OCI-LY3 (cell line): ENCODE results near the gene SFT2D2.

Source experiments
- H2AFZ ChIP-seq: fragments of 200-600, 300-600 bp; shearing (Covaris generic); 2 replicates; pipeline ENCODE4 v1.6.0; 2014; ENCODE audit warnings: antibody characterized with exemption, low read depth, low read length
- H3K27ac ChIP-seq: fragments of 200-600, 300-600 bp; sonication (generic); 2 replicates; pipeline ENCODE4 v1.5.1; 2014; ENCODE audit warnings: mild to moderate bottlenecking, low read length, moderate library complexity, mixed read lengths
- H3K27me3 ChIP-seq: fragments of 200-600, 300-600 bp; sonication (generic); 2 replicates; pipeline ENCODE4 v1.6.1; 2014; ENCODE audit warnings: low read depth, low read length, mixed read lengths
- H3K36me3 ChIP-seq: fragments of 200-600, 300-600 bp; sonication (generic); replicated peaks from 2 replicates; pipeline ENCODE3; 2014; ENCODE audit warnings: low read depth, low read length, mixed read lengths
- H3K4me1 ChIP-seq: fragments of 300-600, 200-600 bp; sonication (generic); 2 replicates; pipeline ENCODE4 v1.6.1; 2014; ENCODE audit warnings: low read length, mixed read lengths
- H3K4me2 ChIP-seq: fragments of 200-600, 300-600 bp; sonication (generic); 2 replicates; pipeline ENCODE4 v1.6.1; 2014; ENCODE audit warnings: low read length, mixed read lengths
- H3K4me3 ChIP-seq: fragments of 300-600, 200-600 bp; sonication (generic); 2 replicates; pipeline ENCODE4 v1.5.1; 2014; ENCODE audit warnings: antibody characterized with exemption, mild to moderate bottlenecking, low read length, moderate library complexity
- H3K79me2 ChIP-seq: fragments of 300-600, 200-600 bp; shearing (Covaris generic); 2 replicates; pipeline ENCODE4 v1.6.1; 2014; ENCODE audit warnings: mild to moderate bottlenecking, low read length, mixed read lengths
- H3K9ac ChIP-seq: fragments of 300-600, 200-600 bp; shearing (Covaris generic); 2 replicates; pipeline ENCODE4 v1.6.0; 2014; ENCODE audit warnings: mild to moderate bottlenecking, low read length, moderate library complexity
- H3K9me3 ChIP-seq: fragments of 200-600, 300-600 bp; shearing (Covaris generic); 2 replicates; pipeline ENCODE4 v1.6.1; 2014; ENCODE audit warnings: low read length, mixed read lengths; ENCODE audit not compliant: insufficient read depth
- H4K20me1 ChIP-seq: fragments of 200-600, 300-600 bp; sonication (generic); 2 replicates; pipeline ENCODE4 v1.6.1; 2016; ENCODE audit warnings: low read length, mixed read lengths; ENCODE audit not compliant: insufficient read depth
- EZH2phosphoT487 ChIP-seq: fragments of 200-600 bp; shearing (Covaris generic); IDR thresholded peaks from 2 replicates; pipeline ENCODE4 v1.6.1; 2018; ENCODE audit warnings: antibody characterized with exemption, mixed run types, low read depth
- TF ChIP-seq, protein P1 (sequence below): fragments of 200-600, 300-600 bp; sonication (generic); IDR thresholded peaks from 2 replicates; pipeline ENCODE4 v1.5.1; 2014; ENCODE audit warnings: antibody characterized with exemption, low read length, low read depth

SFT2D2 gene

DNA sequence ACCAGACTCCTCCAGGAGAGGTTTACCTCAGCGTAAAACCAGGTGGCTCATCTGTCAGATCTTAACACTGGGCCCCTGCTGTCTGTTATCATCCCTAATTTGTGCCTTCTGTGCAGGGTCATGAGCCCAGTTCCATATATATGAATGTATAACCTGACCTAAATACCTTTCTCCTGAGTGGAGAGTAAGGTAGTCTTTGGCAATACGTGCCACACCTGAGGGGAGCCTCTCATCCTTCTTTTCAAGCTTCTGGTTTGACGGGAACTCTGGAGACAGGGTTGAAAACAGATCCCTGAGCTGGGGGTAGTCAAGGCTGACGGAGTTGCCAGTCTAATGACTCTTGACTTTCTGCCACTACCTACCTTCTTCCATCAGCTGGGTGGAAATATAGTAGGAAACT, 4.1 kb downstream of the SFT2D2 start:
- H3K27ac ChIP-seq: no peak overlapping the region
- H3K79me2 ChIP-seq: peaks cover 78% of the 10 kb centered on the region
- no peaks in the 10 kb centered on the region for H3K9me3 ChIP-seq
- peaks cover 65% of the 10 kb centered on the region for H4K20me1 ChIP-seq
- H3K27me3 ChIP-seq: no peaks in the 10 kb centered on the region
- TF ChIP-seq EZH2phosphoT487: no peak
- TF ChIP-seq, protein P1, sequence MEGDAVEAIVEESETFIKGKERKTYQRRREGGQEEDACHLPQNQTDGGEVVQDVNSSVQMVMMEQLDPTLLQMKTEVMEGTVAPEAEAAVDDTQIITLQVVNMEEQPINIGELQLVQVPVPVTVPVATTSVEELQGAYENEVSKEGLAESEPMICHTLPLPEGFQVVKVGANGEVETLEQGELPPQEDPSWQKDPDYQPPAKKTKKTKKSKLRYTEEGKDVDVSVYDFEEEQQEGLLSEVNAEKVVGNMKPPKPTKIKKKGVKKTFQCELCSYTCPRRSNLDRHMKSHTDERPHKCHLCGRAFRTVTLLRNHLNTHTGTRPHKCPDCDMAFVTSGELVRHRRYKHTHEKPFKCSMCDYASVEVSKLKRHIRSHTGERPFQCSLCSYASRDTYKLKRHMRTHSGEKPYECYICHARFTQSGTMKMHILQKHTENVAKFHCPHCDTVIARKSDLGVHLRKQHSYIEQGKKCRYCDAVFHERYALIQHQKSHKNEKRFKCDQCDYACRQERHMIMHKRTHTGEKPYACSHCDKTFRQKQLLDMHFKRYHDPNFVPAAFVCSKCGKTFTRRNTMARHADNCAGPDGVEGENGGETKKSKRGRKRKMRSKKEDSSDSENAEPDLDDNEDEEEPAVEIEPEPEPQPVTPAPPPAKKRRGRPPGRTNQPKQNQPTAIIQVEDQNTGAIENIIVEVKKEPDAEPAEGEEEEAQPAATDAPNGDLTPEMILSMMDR: no peak
- H3K4me3 ChIP-seq: no peak overlapping the region
- H3K4me1 ChIP-seq: peaks cover 29% of the 10 kb centered on the region
- H3K4me2 ChIP-seq: no peak overlapping the region
- peaks cover 59% of the 10 kb centered on the region for H3K36me3 ChIP-seq
- H3K9ac ChIP-seq: no peak overlapping the region
- no peak overlapping the region for H2AFZ ChIP-seq

DNA sequence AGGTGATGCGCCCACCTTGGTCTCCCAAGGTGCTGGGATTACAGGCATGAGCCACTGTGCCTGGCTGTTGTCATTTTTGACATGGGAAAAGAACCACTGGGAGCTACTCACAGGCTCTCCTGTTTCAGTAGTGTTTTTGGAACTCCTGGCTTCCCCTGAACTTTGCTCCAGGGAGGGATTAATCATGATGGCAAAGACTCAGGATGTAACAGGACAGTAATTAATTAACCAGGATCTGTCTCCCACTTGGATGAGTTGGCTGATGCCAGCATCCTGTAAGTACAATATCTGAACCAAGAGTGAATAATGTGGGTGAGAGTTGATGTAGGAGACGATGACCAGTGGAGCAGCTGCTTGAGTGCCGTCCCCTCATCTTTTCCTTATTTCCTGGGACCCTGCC, 4.9 kb downstream of the SFT2D2 start:
- TF ChIP-seq, protein P1: no peak
- TF ChIP-seq EZH2phosphoT487: no peak
- Histone ChIP-seq H3K9ac (no peak overlapping the region), H3K79me2 (peaks cover 78% of the 10 kb centered on the region)

DNA sequence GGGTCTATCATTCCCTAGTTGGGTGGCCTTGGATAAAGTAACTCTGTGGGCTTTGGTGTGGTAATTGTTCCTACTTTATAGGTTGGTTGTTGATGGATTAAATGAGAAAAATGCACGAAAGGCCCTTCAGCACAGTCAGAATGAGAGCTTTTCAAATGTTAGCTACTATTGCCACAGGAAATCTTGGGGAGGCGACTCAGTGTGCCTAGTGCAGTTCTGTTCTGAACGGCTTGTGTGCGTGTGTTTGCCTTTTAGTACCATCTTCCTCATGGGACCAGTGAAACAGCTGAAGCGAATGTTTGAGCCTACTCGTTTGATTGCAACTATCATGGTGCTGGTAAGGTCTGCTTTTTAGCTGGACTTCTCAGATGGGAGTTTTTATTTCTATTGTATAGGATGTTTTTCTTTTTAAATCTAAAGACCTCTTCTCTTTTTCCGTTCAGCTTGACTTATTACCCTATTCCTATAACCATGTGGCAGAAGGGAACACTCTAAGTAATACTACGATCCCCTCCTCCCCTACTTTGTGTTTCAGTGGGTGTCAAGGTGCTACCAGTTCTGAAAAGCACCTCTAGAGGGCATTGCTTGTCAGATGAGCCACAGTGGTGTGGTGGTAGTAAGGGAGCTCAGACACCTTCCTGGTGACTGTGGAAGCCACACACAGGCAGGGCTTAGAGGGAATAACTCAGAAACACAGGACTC, 9.2 kb downstream of the SFT2D2 start:
- Histone ChIP-seq H4K20me1 (peaks cover 48% of the 10 kb centered on the region), H3K9ac (no peak overlapping the region), H3K79me2 (peaks cover 44% of the 10 kb centered on the region), H3K4me3 (no peak overlapping the region), H2AFZ (no peak overlapping the region), H3K4me1 (peaks cover 9% of the 10 kb centered on the region; the same call in 1 of the 2 replicates), H3K36me3 (peaks cover 75% of the 10 kb centered on the region), H3K9me3 (no peaks in the 10 kb centered on the region), H3K27ac (no peak overlapping the region), H3K27me3 (no peaks in the 10 kb centered on the region), H3K4me2 (no peak overlapping the region)
- TF ChIP-seq, protein P1: peak; percentile 81
- TF ChIP-seq EZH2phosphoT487: no peak

More for the DNA sequence above, 4.9 kb downstream of the SFT2D2 start:
- no peaks in the 10 kb centered on the region for H3K9me3 ChIP-seq
- no peak overlapping the region for H2AFZ ChIP-seq
- no peak overlapping the region for H3K4me2 ChIP-seq
- H3K4me3 ChIP-seq: no peak overlapping the region
- peaks cover 23% of the 10 kb centered on the region for H3K4me1 ChIP-seq
- H3K36me3 ChIP-seq: peaks cover 63% of the 10 kb centered on the region
- no peak overlapping the region for H3K27ac ChIP-seq
- no peaks in the 10 kb centered on the region for H3K27me3 ChIP-seq
- peaks cover 72% of the 10 kb centered on the region for H4K20me1 ChIP-seq

DNA sequence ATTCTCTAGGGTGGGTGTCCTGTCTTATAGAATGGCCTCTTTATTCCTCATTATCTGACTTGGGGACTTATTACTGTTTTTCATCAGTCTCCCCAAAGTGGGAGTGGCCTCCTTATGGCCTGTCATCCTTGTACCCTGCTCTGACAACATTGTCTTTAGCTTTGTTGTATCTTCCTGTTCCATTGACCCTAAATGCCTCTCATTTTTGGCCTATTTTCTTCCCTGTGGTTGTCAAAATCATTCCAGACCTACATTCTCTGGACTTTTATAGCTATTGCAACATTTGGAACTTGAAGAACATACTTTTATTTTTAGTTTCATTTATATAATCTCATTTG, 9.7 kb downstream of the SFT2D2 start:
- H3K4me2 ChIP-seq: no peak overlapping the region
- H3K79me2 ChIP-seq: peaks cover 39% of the 10 kb centered on the region
- no peak overlapping the region for H2AFZ ChIP-seq
- H3K4me3 ChIP-seq: no peak overlapping the region
- no peak overlapping the region for H3K9ac ChIP-seq
- H3K36me3 ChIP-seq: peaks cover 77% of the 10 kb centered on the region
- H3K9me3 ChIP-seq: no peaks in the 10 kb centered on the region
- no peak overlapping the region for H3K27ac ChIP-seq
- no peak for TF ChIP-seq EZH2phosphoT487
- TF ChIP-seq, protein P1: no peak; the same call in 1 of the 2 replicates
- peaks cover 44% of the 10 kb centered on the region for H4K20me1 ChIP-seq
- no peaks in the 10 kb centered on the region for H3K27me3 ChIP-seq
- H3K4me1 ChIP-seq: peaks cover 9% of the 10 kb centered on the region; the same call in 1 of the 2 replicates
